NOMO-1 treated with dmso at 0.1 percent for 144 hours (cell line): ENCODE results near the gene GALNT18.

Source experiments
- DNase-seq: peaks from one replicate; lab custom pipeline; 2025; ENCODE audit not compliant: unreplicated experiment; lab: John Stamatoyannopoulos, UW

The GALNT18 gene

DNA sequence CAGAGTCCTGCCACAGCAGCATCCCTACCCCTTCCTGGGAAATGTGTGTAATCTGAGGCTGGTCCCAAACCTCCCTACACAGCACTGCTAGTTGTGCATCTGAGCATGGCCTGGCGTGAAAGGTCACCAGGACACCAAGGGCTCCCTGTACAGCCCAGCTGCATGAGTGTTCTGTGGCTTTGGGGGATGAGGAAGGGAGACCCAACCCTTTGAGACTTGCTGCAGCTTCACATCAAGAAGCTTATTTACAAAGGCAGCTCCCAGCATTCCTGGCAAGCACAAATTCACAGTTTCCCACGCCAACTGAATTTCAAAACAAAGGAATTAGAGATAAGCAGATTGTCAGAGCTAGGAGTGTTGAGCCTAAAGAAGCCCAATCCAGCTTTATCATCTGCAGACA, 301.0 kb downstream of the GALNT18 start:
- no peak for DNase-seq

DNA sequence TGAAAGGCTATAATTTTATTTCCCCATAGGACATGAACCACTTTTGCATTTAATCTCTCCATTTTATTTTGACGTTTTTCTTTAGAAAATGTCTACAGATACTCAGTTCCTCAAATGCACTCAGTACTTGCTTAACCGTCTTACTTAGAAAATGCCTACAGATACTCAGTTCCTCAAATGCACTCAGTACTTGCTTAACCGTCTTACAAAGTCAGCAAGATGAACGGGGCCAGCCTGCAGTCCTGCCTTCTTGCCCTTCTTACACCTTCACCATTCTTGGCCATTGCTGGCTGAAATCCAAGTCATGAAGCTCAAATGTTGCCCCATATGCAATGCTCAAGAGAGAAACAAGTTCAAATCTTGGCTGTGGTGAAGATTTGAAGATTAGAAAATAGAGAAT, 302.8 kb downstream of the GALNT18 start:
- DNase-seq, result peak; percentile 91

DNA sequence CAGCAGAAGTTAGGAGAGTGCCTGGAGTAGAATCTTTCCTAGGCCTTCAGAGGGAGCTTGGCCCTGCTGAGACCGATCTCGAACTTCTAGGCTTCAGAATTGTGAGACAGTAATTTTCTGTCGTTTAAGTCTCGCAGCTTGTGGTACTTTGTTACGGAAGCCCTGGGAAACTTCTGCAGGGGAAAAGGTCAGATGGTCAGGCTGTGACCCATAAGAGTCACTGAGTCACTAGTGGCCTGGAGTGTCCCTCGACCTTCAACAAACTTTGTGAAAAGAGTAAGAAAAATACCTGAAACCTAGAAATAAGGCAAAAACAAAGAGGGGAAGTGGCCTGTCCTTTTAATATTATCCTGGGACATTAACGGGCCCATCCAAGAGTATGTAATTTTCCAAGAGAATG, 303.3 kb downstream of the GALNT18 start:
- DNase-seq, result no peak

DNA sequence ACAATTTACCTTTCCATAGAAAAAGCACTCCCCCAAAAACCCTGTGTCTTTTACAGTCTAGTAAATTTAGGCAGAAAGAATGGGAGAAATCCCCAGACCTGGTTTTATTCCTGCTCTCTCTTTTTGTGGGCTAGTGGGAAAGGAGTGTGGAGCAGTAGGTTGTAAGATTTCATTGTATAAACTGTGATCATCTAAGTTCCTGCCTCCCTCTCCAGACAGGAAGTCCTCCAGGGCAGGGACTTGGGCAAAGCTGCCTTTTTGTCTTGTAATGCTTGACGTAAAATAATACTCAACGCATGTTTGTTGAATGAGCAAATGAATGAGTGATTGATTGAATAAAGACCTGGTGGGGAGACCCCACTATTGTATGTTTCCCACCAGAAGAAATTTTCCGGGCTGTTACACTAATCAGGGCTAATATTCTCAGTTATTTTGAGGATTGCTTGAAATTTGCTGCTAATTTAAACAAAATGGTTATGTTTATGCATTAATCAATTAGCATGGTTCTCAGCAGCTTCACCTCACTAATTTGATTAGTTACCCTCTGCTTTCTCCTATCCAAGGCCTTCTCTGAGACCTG, 305.1 kb downstream of the GALNT18 start:
- no peak for DNase-seq

DNA sequence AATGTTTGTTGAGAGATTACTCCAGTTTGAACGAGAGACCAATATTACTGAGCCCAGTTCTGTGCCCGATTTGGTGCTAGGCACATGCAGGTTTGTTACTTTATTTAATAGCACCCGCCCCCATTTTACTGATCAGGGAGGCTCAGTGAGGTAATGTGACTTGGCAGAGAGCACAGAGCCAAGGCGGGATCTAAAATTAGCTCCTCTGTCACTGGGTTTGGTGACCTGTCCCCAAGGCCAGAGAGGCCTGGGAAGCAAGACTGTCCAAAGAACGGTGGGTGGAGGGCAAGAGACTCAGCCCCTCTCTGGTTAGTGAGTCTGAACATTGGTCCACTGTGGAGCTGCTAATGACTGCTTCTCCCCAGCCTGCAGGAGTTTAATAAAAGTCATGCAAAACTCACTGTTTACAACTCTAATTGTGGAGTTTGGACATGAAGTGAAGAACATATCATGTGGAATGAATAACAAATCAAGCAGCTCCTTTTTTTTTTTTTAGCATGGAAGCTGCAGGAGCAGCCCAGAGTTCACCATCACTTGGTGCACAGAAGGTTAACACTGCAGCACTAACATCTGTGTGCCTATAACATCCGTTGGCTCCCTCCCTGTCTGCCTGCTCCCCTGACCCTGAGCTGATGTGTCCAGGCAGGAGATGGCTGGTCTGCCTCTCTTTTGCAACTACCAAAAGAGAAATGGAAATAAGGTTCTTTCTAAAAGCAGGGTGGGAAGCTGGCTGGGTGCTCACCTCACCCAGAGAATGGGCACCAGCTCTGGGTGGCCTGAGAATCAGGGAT, 307.7 kb downstream of the GALNT18 start:
- DNase-seq, result no peak

DNA sequence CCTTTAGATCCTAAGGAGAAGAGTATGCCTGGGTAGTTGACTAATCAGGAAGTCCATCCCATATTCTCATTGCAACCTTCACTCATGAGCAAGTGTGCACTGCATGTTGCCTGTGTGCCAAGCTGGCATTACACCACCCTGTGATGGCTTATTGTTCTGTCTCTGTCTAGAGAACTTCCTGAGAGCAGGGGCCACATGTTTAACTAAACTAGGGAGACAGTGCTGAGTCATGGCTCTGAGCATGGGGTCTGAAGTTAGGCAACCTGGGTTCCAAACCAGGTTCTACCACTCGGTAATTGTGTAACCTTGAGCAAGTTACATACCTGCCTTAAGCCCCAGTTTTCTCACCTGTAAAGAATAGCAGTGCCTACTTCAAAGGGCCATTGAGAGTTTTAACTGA, 308.4 kb downstream of the GALNT18 start:
- peak; percentile 5 for DNase-seq

DNA sequence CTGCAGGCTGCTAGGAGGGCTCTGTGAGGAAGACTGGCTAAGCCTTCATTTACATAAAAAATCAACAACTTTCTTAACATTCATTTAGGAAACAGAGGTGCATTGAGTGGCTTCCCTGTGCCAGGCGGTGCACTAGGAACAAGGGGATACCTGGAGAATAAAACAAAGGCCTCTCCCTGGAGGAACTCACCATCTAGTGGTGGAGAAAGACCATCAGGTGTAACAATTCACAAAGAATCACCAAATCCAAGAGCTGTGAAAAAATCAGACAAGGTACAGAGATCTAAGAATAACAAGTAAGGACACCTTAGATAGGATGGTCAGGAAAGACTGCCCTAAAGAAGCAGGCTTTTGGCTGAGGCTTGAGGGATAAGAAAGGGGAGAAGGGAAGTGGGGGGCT, 309.1 kb downstream of the GALNT18 start:
- DNase-seq, result no peak

DNA sequence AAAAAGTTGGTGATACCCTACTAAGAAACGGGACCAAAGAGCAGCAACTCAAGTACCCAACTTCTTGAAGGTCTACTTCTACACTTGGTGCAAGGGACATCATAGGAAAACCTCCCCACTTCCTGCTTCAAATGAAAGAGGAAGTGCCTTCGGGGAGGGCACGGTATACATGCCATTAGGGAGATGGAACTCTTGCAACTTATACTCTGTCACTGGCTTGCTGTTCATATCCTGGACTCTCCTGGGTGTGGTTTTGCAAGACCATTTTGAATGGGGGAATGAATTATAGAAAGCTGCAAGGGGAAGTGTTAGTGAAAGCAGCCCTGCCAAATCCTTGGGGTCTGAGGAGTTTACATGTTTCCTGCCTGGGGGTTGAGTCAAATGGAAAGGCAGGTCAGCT, 310.6 kb downstream of the GALNT18 start:
- peak; percentile 82 for DNase-seq

DNA sequence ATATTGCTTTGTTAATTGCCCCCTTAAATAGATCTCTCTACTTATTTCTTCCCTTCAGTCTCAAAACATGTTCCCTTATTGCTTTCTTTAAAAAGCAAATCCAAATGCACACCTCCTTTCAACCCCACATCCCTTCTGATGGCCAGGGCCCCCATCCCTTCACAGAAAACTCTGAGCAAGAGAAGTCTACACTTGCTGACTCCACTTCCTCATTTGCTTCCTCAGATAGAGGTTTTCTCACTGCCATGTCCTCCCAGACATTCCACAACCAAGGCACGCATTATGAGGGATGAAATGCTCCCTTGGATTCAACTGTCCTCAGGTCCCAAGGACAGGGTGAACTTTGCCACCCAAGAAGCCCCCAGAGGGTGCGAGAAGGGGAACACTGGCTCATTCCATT, 311.9 kb downstream of the GALNT18 start:
- DNase-seq, result no peak

DNA sequence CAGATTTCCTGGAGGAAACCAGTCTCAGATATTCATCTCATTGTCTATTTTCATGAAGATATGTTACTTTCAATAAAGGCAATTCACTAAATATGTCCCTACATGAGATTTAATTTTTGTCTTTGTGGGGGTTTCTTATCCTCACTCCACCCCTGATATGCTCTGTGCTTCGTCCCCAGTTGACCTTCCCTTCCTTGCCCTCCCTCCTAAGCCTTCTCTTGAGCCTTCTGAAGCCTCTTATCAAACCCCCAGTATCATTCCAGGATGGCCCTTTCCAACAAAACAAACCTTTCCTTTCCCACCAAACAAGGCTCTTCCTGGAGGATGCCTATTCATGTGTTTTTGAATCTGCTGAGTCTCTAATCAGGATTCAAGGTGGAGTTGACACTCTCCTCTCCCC, 313.6 kb downstream of the GALNT18 start:
- no peak for DNase-seq

DNA sequence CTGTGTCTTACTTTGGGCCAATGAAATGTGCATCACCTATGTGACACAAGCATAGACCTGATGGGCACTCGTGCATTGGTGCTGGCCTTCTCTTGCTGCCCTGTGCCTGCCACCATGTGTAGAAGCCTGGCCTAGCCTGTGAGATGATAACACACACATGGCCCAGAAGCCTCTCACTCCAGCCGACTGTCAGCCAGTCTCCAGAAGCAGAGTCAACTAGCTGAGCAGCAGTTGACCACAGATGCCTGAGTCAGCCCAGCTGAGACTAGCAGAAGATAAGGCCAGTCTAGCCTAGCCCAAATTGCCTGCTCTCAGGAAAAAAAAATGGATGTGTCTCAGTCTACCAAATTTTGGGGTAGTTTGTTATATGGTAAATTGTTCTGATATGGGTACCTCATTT, 314.9 kb downstream of the GALNT18 start:
- DNase-seq, result no peak

DNA sequence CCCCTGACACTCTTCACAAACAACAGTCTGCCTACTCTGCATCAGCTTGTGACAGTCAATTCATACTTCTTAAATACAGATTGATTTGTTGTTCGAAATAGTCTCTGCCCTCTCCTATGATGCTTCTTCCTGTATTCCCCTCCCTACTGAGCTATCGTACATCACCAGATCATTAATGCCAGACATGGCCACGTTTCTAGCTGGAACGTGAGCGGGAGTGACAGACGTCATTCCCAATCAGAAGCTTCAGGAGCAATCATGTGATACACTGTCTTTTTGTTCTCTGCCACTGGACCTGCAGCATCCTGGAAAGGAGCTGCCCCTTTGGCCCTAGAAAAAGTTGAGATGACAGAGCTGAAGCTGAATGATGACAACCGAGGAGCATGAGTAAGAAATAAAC, 317.3 kb downstream of the GALNT18 start:
- no peak for DNase-seq

DNA sequence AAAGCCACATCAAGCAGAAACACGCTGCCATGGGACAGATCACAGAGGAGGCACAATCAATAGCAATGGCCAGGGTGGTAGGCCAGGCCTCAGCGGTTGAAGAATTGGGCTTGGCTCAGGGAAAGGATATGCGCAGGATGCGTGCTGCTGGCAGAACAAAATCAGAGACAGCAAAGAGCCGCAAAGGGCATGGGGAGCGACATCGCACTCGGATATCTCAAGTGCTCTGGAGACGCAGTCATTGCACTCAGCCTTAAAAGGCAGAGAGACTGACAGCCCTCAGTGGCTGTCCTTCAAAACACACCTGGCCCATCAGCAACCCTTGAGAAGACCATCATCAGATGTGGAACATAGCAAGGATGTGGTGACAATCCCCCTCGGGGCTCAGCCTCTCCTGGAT, 319.2 kb downstream of the GALNT18 start:
- DNase-seq, result no peak

DNA sequence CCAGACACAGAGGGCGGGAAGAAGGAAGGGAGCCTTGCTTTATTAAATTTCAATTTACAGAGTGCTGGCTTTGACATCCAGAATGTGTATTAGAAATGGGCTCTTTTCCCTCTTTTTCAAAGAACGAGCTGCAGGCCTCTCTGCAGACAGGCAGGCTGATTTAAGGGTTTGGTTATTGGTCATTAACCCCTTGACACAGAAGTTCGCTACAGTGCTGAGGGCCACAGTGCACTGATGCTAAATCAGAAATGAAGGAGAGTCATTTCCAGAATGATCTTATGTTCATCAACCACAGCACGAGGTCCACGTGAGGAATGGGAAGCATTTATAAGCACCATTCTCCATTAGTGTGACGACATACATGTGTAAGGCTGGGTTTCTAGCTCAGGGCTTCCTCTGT, 320.6 kb downstream of the GALNT18 start:
- no peak for DNase-seq

DNA sequence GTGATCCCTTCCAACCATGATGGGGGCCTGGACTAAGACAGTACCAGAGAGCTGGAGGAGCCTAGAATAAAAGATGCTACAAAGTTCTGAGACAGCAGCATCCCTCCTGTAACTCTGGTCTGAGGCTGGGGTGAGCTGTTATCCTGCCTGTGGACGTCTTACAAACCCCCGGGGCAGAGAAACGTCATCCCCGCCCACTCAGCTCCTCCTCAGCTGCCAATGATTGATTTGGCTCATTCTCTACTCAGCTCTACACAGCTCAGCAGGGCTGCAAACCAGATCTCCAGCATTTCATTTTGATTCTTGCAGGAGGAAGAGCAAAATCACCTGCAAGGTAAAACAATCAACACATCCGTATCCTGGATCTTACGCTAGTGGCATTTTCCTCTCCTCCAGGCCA, 324.2 kb downstream of the GALNT18 start:
- DNase-seq, result no peak

DNA sequence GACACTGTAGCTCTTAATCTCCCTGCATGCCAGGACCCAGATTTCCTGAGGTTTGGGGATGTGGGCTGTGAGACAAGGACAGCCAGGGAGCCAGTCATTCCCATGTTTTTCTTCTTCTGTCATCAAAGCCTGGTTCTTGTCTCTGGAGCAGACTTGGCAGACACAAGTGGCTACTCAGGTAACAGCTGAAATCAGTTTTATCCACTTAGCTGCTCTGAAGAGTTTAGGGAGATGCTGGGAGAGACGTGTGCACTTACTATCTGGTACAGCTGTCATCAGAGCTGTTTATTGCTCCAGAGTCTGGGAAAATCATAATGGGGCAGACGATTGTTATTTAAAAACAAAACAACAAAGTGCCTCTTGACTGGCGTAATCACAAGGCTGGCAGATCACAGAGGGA, 325.4 kb downstream of the GALNT18 start:
- DNase-seq, result no peak

DNA sequence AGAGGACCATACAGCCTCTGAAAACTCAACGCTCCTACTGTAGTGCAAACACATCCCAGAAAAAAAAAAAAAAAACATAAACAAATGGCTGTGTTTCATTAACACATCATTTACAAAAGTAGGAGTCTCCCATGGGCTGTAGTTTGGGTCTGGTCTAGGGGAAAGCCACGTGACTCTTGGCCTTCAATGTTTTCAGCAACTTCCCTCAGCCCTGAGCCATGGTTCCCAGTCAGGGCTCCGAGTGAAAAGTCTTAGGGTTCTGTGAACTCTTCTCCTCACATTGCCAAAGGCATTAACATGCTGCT, 327.3 kb downstream of the GALNT18 start:
- no peak for DNase-seq

DNA sequence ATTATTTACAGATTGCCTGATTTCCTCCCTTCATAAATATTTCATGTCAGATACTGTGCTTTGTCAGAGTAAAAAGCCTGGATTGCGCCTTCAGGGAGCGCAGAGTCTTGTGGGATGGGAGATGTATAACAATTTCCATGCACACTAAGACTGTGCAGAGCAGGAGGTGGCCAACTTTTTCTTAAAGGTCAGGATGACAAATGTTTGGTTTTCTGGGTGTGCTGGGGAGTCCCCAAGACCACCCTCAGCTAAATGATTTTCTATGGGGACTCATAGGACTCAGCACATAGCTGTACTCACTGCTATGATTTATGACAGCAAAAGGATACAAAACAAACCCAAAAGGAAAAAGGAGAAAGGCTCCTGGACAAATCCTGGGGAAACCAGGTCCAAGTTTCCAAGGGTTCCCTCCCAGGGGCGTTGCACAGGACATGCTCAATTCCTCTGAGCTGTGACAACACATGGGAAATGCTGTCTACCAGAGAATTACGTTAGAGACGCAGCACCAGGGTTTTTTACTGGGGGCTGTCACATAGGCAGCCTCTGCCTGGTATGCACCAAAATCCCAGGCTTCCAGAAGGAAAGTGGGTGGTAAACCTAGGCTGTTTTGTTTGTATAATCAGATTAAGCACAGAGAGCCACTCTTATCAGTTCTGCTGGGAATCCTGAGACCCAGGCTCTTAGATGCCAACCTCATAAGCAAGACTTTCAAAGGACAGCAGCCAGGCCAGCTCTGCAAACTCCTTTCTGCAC, 327.8 kb downstream of the GALNT18 start:
- no peak for DNase-seq

DNA sequence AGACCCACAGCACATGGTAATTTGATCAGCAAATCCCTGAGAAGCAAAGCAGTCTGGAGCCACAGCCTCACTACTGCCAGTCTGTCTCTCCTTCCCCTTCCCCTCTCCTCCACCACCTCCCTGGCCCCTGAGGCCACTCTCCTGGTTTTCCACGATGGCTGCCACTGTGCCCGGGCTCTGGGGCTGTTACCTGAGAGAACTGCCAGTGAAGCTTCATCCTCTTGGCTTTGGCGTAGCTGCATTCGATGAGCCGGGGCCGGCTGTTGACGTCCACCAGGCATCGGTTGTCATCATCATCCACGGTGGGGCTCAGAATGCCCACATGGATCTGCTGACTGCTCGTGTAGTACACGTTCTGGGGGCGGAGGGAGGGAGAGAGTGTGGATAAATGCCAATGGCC, 329.0 kb downstream of the GALNT18 start:
- no peak for DNase-seq

DNA sequence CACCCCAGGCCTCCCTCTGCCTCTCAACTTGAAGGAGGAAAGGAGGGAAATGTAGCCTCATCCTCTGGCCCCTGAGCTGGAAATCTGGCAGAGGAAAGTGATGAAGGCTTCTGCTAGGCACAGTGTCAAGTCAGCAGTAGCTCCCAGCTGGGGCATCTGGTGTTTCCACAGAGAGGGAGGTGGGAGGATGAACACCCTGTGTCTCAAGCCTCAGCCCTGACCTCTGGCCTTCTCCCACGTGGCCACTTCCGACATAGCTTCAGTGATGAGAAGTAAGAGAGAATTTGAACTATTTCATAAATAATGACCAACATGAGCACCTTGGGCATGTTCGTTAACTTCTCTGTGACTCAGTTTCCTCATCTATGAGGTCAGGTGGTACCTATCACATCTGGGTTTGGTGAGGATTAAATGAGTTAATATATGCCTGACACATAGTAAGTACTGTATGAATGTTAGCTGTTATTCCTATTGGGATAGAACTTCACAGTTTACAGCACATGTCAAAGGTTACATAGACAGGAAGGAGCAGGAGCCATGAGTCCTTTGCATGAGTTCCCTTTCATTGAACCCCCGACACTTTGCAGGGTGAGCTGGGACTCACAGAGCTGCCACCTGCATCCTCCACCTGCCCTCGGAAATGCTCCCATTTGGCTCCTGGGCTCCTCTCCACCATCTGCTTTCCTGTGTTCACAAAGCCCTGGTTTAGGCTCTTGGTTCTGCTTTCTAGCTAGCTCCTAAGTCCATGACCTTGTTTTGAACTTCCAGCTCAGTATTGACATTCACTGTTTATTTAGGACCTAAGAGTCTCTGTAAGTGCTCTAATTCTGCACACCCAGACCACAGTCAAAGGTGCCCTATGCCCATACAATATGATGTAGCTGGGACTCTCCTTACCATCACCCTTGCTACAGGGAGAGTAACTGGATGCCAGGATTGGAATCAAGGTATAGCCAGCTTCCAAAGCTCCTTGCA, 330.5 kb downstream of the GALNT18 start:
- no peak for DNase-seq

DNA sequence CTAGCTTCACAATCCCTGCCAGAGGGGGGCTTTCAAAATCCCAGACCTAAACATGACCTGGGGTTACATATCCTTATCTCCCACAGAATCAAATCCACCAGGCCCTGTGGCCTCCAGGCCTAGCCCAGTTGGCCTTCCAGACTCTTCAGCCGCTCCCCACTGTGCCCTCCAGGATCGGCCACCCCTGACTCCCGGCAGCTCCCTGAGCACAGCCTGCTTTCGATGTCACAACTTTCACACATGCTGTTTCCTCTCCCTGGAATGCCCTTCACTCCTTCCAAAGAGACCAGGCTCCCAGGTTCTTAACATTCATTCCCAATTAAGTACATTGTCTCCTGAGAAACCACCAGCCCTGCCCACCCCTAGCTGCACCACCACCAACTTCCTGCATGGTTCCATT, 331.5 kb downstream of the GALNT18 start:
- no peak for DNase-seq
